MM.1S (cell line): ENCODE measurements around the gene CEP170B.

Source experiments
- DNase-seq: peaks from one replicate; pipeline ENCODE4 v3.0.0-alpha.2; 2015
- H2AFZ ChIP-seq: fragments of 300-600 bp; sonication (generic); 2 replicates; pipeline ENCODE4 v1.6.0; 2016; ENCODE audit warnings: antibody characterized with exemption, low read length
- H3F3A ChIP-seq: fragments of 300-600 bp; sonication (generic); 2 replicates; pipeline ENCODE4 v1.6.1; 2016; ENCODE audit warnings: mild to moderate bottlenecking, antibody characterized with exemption, low read length, moderate library complexity, mixed read lengths; ENCODE audit not compliant: insufficient read depth
- H3K27ac ChIP-seq: fragments of 300-600 bp; sonication (generic); 2 replicates; pipeline ENCODE4 v1.5.1; 2016; ENCODE audit warnings: mild to moderate bottlenecking, low read length
- H3K27me3 ChIP-seq: fragments of 300-600 bp; sonication (generic); replicated peaks from 2 replicates; pipeline ENCODE4 v1.6.0; 2016; ENCODE audit warnings: low read length; ENCODE audit not compliant: insufficient read depth
- H3K36me3 ChIP-seq: fragments of 300-600 bp; sonication (generic); replicated peaks from 2 replicates; pipeline ENCODE4 v1.6.1; 2016; ENCODE audit warnings: mild to moderate bottlenecking, low read length, mixed read lengths; ENCODE audit not compliant: insufficient read depth
- H3K4me1 ChIP-seq: fragments of 300-600 bp; sonication (generic); 2 replicates; pipeline ENCODE4 v1.6.1; 2016; ENCODE audit warnings: low read length, mixed read lengths
- H3K4me2 ChIP-seq: fragments of 300-600 bp; sonication (generic); 2 replicates; pipeline ENCODE4 v1.6.0; 2016; ENCODE audit warnings: low read depth, low read length
- H3K4me3 ChIP-seq: fragments of 300-600 bp; sonication (generic); 2 replicates; pipeline ENCODE4 v1.5.1; 2016; ENCODE audit warnings: low read length, mixed read lengths
- H3K79me2 ChIP-seq: fragments of 300-600 bp; sonication (generic); 2 replicates; pipeline ENCODE4 v1.6.1; 2016; ENCODE audit warnings: mixed run types, low read length, mixed read lengths
- H3K9ac ChIP-seq: fragments of 300-600 bp; sonication (generic); 2 replicates; pipeline ENCODE4 v1.6.1; 2016; ENCODE audit warnings: low read length, mixed read lengths
- H3K9me2 ChIP-seq: fragments of 300-600 bp; sonication (generic); replicated peaks from 2 replicates; pipeline ENCODE4 v1.6.1; 2016; ENCODE audit warnings: mild to moderate bottlenecking, low read length, mixed read lengths; ENCODE audit not compliant: insufficient read depth
- H3K9me3 ChIP-seq: fragments of 300-600 bp; sonication (generic); replicated peaks from 2 replicates; pipeline ENCODE4 v1.6.1; 2016; ENCODE audit warnings: mild to moderate bottlenecking, low read length, mixed read lengths; ENCODE audit not compliant: insufficient read depth
- H4K20me1 ChIP-seq: fragments of 300-600 bp; sonication (generic); 2 replicates; pipeline ENCODE4 v1.6.1; 2016; ENCODE audit warnings: mild to moderate bottlenecking, low read length, moderate library complexity, mixed read lengths; ENCODE audit not compliant: insufficient read depth
- EZH2 ChIP-seq: fragments of 300-600 bp; sonication (generic); optimal IDR thresholded peaks from 2 replicates; pipeline ENCODE3; 2017; ENCODE audit warnings: low read depth, mild to moderate bottlenecking, antibody characterized with exemption, low read length, mixed read lengths
- EZH2phosphoT487 ChIP-seq: fragments of 300-600 bp; sonication (generic); IDR thresholded peaks from 2 replicates; pipeline ENCODE4 v1.6.1; 2018; ENCODE audit warnings: antibody characterized with exemption, low read length
- TF ChIP-seq, protein P1 (sequence below): fragments of 300-600 bp; sonication (generic); IDR thresholded peaks from 2 replicates; pipeline ENCODE4 v1.5.1; 2016; ENCODE audit warnings: antibody characterized with exemption, low read length, mixed read lengths

Gene CEP170B

DNA sequence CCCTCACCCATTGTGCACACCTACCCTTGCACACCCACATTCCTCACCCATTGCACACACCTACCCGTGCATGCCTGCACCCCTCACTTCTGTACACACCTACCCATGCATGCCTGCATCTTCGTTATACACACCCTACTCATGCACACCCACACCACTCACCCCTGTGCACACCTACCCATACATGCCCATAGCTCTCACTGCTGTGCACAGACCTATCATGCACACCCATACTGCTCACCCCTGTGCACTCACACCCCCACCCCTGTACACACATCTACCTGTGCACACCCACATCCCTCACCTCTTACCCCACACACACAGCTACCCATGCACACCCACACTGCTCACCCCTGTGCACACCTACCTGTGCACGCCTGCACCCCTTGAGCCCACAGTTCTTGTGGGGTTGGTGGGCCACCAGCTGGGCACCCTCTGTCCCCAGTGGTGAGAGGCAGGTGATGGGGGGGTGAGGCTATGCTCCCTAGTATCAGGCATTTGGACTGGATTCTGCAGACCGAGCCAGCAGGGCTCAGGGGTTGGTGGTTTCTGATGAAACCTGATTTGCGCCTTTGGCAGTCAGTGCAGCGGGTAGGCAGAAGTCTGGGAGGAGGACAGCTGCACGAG, 15.6 kb downstream of the CEP170B start:
- Histone ChIP-seq H3K9ac (no peak overlapping the region), H2AFZ (no peak overlapping the region), H3K4me1 (no peaks in the 10 kb centered on the region), H3K27ac (no peak overlapping the region), H3K36me3 (no peaks in the 10 kb centered on the region), H3K79me2 (no peaks in the 10 kb centered on the region), H3K9me3 (no peaks in the 10 kb centered on the region), H3K27me3 (no peaks in the 10 kb centered on the region), H4K20me1 (no peaks in the 10 kb centered on the region), H3K4me3 (no peak overlapping the region), H3K9me2 (no peaks in the 10 kb centered on the region), H3K4me2 (no peak overlapping the region), H3F3A (no peaks in the 10 kb centered on the region)
- TF ChIP-seq EZH2: no peak
- no peak for DNase-seq

- Histone ChIP-seq H3K27me3 (no peaks in the 10 kb centered on the region), H3K9ac (no peak overlapping the region), H3K4me1 (no peaks in the 10 kb centered on the region), H3K9me3 (no peaks in the 10 kb centered on the region), H3K4me3 (no peak overlapping the region), H3K4me2 (no peak overlapping the region), H3K36me3 (no peaks in the 10 kb centered on the region), H2AFZ (no peak overlapping the region), H3K79me2 (no peaks in the 10 kb centered on the region), H3K27ac (no peak overlapping the region), H4K20me1 (no peaks in the 10 kb centered on the region), H3K9me2 (no peaks in the 10 kb centered on the region), H3F3A (no peaks in the 10 kb centered on the region)
- TF ChIP-seq EZH2phosphoT487 (no peak), EZH2 (no peak)
- TF ChIP-seq, protein P1, sequence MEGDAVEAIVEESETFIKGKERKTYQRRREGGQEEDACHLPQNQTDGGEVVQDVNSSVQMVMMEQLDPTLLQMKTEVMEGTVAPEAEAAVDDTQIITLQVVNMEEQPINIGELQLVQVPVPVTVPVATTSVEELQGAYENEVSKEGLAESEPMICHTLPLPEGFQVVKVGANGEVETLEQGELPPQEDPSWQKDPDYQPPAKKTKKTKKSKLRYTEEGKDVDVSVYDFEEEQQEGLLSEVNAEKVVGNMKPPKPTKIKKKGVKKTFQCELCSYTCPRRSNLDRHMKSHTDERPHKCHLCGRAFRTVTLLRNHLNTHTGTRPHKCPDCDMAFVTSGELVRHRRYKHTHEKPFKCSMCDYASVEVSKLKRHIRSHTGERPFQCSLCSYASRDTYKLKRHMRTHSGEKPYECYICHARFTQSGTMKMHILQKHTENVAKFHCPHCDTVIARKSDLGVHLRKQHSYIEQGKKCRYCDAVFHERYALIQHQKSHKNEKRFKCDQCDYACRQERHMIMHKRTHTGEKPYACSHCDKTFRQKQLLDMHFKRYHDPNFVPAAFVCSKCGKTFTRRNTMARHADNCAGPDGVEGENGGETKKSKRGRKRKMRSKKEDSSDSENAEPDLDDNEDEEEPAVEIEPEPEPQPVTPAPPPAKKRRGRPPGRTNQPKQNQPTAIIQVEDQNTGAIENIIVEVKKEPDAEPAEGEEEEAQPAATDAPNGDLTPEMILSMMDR: no peak
- DNase-seq: no peak
Observed at GRCh38 chr14:104881369-104881979, 16.4 kb downstream of the CEP170B start.

DNA sequence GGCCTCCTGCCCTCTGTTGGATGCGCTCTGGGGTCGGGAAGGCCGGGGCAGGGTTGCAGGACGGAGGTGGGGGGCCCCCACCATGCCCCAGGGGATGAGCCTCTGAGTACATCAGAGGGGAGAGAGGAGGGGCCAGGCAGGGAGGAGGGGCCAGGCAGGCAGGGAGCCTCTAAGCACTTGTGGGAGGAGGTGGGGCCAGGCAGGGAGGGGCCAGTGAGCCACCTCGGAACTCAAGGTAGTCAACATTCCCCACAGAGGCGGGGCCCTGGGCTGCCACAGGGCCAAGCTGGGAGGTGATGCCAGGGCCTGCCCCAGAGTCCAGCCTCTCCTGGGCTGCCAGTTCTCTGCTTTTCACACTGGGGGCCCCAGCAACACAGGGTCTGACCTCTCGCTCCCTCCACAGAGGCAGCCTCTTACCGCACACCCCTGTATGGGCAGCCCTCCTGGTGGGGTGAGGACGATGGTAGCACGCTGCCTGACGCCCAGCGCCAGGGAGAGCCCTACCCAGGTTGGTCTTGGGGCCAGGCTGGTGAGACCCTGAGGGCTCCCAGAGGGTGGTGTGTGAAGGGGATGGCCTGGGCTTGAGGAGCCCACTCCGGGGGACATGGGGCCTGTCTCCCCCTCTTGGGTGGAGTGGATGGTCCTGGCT, 17.4 kb downstream of the CEP170B start:
- H3K27ac ChIP-seq: no peak overlapping the region
- H3K4me1 ChIP-seq: no peaks in the 10 kb centered on the region
- no peak overlapping the region for H3K4me2 ChIP-seq
- H3F3A ChIP-seq: no peaks in the 10 kb centered on the region
- no peak overlapping the region for H3K4me3 ChIP-seq
- DNase-seq: peak; percentile 21
- H3K9ac ChIP-seq: no peak overlapping the region
- H3K79me2 ChIP-seq: no peaks in the 10 kb centered on the region
- H4K20me1 ChIP-seq: no peaks in the 10 kb centered on the region
- H3K36me3 ChIP-seq: no peaks in the 10 kb centered on the region
- H3K27me3 ChIP-seq: no peaks in the 10 kb centered on the region
- no peaks in the 10 kb centered on the region for H3K9me3 ChIP-seq
- H2AFZ ChIP-seq: no peak overlapping the region
- TF ChIP-seq EZH2 (no peak), EZH2phosphoT487 (no peak)
- TF ChIP-seq, protein P1: no peak
- H3K9me2 ChIP-seq: no peaks in the 10 kb centered on the region
